ENCODE measurements around the gene SLIT1. TPM values are rescaled to one million over a fixed set of nuclear protein-coding genes. Genes with fewer than 3 reads are reported as not detected.

Gene SLIT1
- total and polyA plus RNA-seq, 2 experiments from 2014 or later, result not detected

- no peak overlapping the region for H3K27ac ChIP-seq
- no peaks in the 10 kb centered on the region for H3K4me1 ChIP-seq (ENCODE audit: insufficient read depth)
- no peaks in the 10 kb centered on the region for H3F3A ChIP-seq (ENCODE audit: insufficient read depth)
- no peak overlapping the region for H2AFZ ChIP-seq
- H3K9me2 ChIP-seq (ENCODE audit: insufficient read depth), result no peaks in the 10 kb centered on the region
- H3K79me2 ChIP-seq (ENCODE audit: insufficient read depth), result no peaks in the 10 kb centered on the region
- H4K20me1 ChIP-seq (ENCODE audit: insufficient read depth), result no peaks in the 10 kb centered on the region
- in situ Hi-C loops (cut with MboI), result no loop called here
- WGBS, 2 experiments (ENCODE audit: low coverage in 1 of 2, low lambda C conversion rate in 2 of 2, missing lambda C conversion rate in 2 of 2), result 10 to 13% methylated on average over 17 to 23 of the region's 23 CpGs
- H3K27me3 ChIP-seq (replicated peaks; ENCODE audit: insufficient read depth), result peaks cover 42% of the 10 kb centered on the region
- H3K9ac ChIP-seq, result no peak overlapping the region
- H3K4me2 ChIP-seq (ENCODE audit: unreplicated experiment), result no peak overlapping the region
- no peaks in the 10 kb centered on the region for H3K9me3 ChIP-seq (ENCODE audit: low read depth)
- no peak for TF ChIP-seq EZH2 (IDR thresholded peaks at IDR 0.05; ENCODE audit: insufficient read depth, poor library complexity, severe bottlenecking)
- TF ChIP-seq EZH2phosphoT487 (IDR thresholded peaks at IDR 0.05; ENCODE audit: insufficient read depth, low read depth), result no peak
- DNase-seq, result no peak
- H3K4me3 ChIP-seq, result no peak overlapping the region
- no peaks in the 10 kb centered on the region for H3K36me3 ChIP-seq (ENCODE audit: low read depth)
These were observed 89.3 kb downstream of the SLIT1 start for GRCh38 chr10:97096261-97097083.

GRCh38 chr10:97095701-97096260 is 90.0 kb downstream of the SLIT1 start:
- no peaks in the 10 kb centered on the region for H3K9me3 ChIP-seq (ENCODE audit: low read depth)
- H3K4me1 ChIP-seq (ENCODE audit: insufficient read depth), result no peaks in the 10 kb centered on the region
- WGBS, 2 experiments (ENCODE audit: low coverage in 1 of 2, low lambda C conversion rate in 2 of 2, missing lambda C conversion rate in 2 of 2), result 39 to 44% methylated on average over 11 of the region's 11 CpGs
- TF ChIP-seq EZH2phosphoT487 (IDR thresholded peaks at IDR 0.05; ENCODE audit: insufficient read depth, low read depth), result no peak
- TF ChIP-seq EZH2 (IDR thresholded peaks at IDR 0.05; ENCODE audit: insufficient read depth, poor library complexity, severe bottlenecking), result no peak
- H3K9ac ChIP-seq, result no peak overlapping the region
- H3K79me2 ChIP-seq (ENCODE audit: insufficient read depth), result no peaks in the 10 kb centered on the region
- H4K20me1 ChIP-seq (ENCODE audit: insufficient read depth), result no peaks in the 10 kb centered on the region
- no peak for DNase-seq
- no peak overlapping the region for H2AFZ ChIP-seq
- H3F3A ChIP-seq (ENCODE audit: insufficient read depth), result no peaks in the 10 kb centered on the region
- no peaks in the 10 kb centered on the region for H3K36me3 ChIP-seq (ENCODE audit: low read depth)
- no peaks in the 10 kb centered on the region for H3K9me2 ChIP-seq (ENCODE audit: insufficient read depth)
- peaks cover 44% of the 10 kb centered on the region for H3K27me3 ChIP-seq (replicated peaks; ENCODE audit: insufficient read depth)
- no peak overlapping the region for H3K4me3 ChIP-seq
- in situ Hi-C loops (cut with MboI), result no loop called here
- no peak overlapping the region for H3K27ac ChIP-seq
- H3K4me2 ChIP-seq (ENCODE audit: unreplicated experiment), result no peak overlapping the region

GRCh38 chr10:97090644-97091043 is 95.1 kb downstream of the SLIT1 start:
- Histone ChIP-seq H3K4me1 (ENCODE audit: insufficient read depth) (no peaks in the 10 kb centered on the region), H3K4me2 (ENCODE audit: unreplicated experiment) (no peak overlapping the region), H3K9me3 (ENCODE audit: low read depth) (no peaks in the 10 kb centered on the region), H3F3A (ENCODE audit: insufficient read depth) (no peaks in the 10 kb centered on the region), H4K20me1 (ENCODE audit: insufficient read depth) (no peaks in the 10 kb centered on the region), H3K79me2 (ENCODE audit: insufficient read depth) (no peaks in the 10 kb centered on the region), H3K27ac (no peak overlapping the region), H3K36me3 (ENCODE audit: low read depth) (no peaks in the 10 kb centered on the region), H3K9me2 (ENCODE audit: insufficient read depth) (no peaks in the 10 kb centered on the region), H3K27me3 (replicated peaks; ENCODE audit: insufficient read depth) (peaks cover 23% of the 10 kb centered on the region), H2AFZ (no peak overlapping the region), H3K4me3 (no peak overlapping the region), H3K9ac (no peak overlapping the region)
- DNase-seq, result no peak
- in situ Hi-C loops (cut with MboI), result no loop called here
- no peak for TF ChIP-seq EZH2phosphoT487 (IDR thresholded peaks at IDR 0.05; ENCODE audit: insufficient read depth, low read depth)
- TF ChIP-seq EZH2 (IDR thresholded peaks at IDR 0.05; ENCODE audit: insufficient read depth, poor library complexity, severe bottlenecking), result no peak
- WGBS, 2 experiments (ENCODE audit: low coverage in 1 of 2, low lambda C conversion rate in 2 of 2, missing lambda C conversion rate in 2 of 2), result 68 to 75% methylated on average over 7 to 9 of the region's 9 CpGs

- in situ Hi-C loops (cut with MboI), result no loop called here
- Histone ChIP-seq H3K4me2 (ENCODE audit: unreplicated experiment) (no peak overlapping the region), H3K9ac (no peak overlapping the region), H3K79me2 (ENCODE audit: insufficient read depth) (no peaks in the 10 kb centered on the region), H3K36me3 (ENCODE audit: low read depth) (no peaks in the 10 kb centered on the region), H3K9me3 (ENCODE audit: low read depth) (no peaks in the 10 kb centered on the region), H3K9me2 (ENCODE audit: insufficient read depth) (no peaks in the 10 kb centered on the region), H4K20me1 (ENCODE audit: insufficient read depth) (no peaks in the 10 kb centered on the region), H3K27ac (no peak overlapping the region), H3K27me3 (replicated peaks; ENCODE audit: insufficient read depth) (peaks cover 21% of the 10 kb centered on the region), H2AFZ (no peak overlapping the region), H3K4me1 (ENCODE audit: insufficient read depth) (no peaks in the 10 kb centered on the region), H3K4me3 (no peak overlapping the region), H3F3A (ENCODE audit: insufficient read depth) (no peaks in the 10 kb centered on the region)
- 68 to 79% methylated on average over 10 of the region's 10 CpGs for WGBS, 2 experiments (ENCODE audit: low coverage in 1 of 2, low lambda C conversion rate in 2 of 2, missing lambda C conversion rate in 2 of 2)
- TF ChIP-seq EZH2phosphoT487 (IDR thresholded peaks at IDR 0.05; ENCODE audit: insufficient read depth, low read depth) (no peak), EZH2 (IDR thresholded peaks at IDR 0.05; ENCODE audit: insufficient read depth, poor library complexity, severe bottlenecking) (no peak)
- DNase-seq, result no peak
These were observed 95.7 kb downstream of the SLIT1 start for GRCh38 chr10:97090035-97090434.

Measured in GM23248 (cell line).